HepG2 (cell line): ENCODE measurements around the gene COMMD10. TPM values are rescaled to one million over a fixed set of nuclear protein-coding genes. Genes with fewer than 3 reads are reported as not detected.

Source experiments
- ATF3 ChIP-seq: sonication (generic); formaldehyde crosslinking; IDR thresholded peaks from 2 replicates; pipeline ENCODE4 v1.4.0; 2020; ENCODE audit warnings: missing genetic modification reagents
- CAMTA2 ChIP-seq: sonication (generic); formaldehyde crosslinking; IDR thresholded peaks from 2 replicates; pipeline ENCODE4 v1.4.0; 2020; ENCODE audit warnings: mild to moderate bottlenecking, missing genetic modification reagents, borderline replicate concordance
- E2F1 ChIP-seq: sonication (generic); formaldehyde crosslinking; IDR thresholded peaks from 2 replicates; pipeline ENCODE4 v1.5.0; 2020; ENCODE audit warnings: missing genetic modification reagents
- FOSL2 ChIP-seq: sonication (generic); formaldehyde crosslinking; IDR thresholded peaks from 2 replicates; pipeline ENCODE4 v1.4.0; 2020; ENCODE audit warnings: missing genetic modification reagents
- GTF3A ChIP-seq: sonication (generic); formaldehyde crosslinking; conservative IDR thresholded peaks from 2 replicates; pipeline ENCODE4 v1.4.0; 2020; ENCODE audit warnings: mild to moderate bottlenecking, missing genetic modification reagents
- HDAC1 ChIP-seq: sonication (generic); formaldehyde crosslinking; IDR thresholded peaks from 2 replicates; pipeline ENCODE4 v1.5.1; 2020; ENCODE audit warnings: mild to moderate bottlenecking, missing genetic modification reagents
- JARID2 ChIP-seq: sonication (generic); formaldehyde crosslinking; IDR thresholded peaks from 2 replicates; pipeline ENCODE4 v1.8.1; 2023; ENCODE audit warnings: missing genetic modification reagents, inconsistent platforms; ENCODE audit not compliant: insufficient replicate concordance
- MAFG ChIP-seq: sonication (generic); formaldehyde crosslinking; IDR thresholded peaks from 2 replicates; pipeline ENCODE4 v1.5.1; 2020; ENCODE audit warnings: mild to moderate bottlenecking, missing genetic modification reagents
- MXI1 ChIP-seq: IDR thresholded peaks from 3 replicates; pipeline ENCODE4 v1.6.1; 2012; ENCODE audit warnings: low read depth, low read length, inconsistent platforms, borderline replicate concordance
- NR1H2 ChIP-seq: sonication (generic); formaldehyde crosslinking; IDR thresholded peaks from 2 replicates; pipeline ENCODE4 v1.8.1; 2022; ENCODE audit warnings: low read depth, missing genetic modification reagents, borderline replicate concordance
- NR2F6 ChIP-seq, 2 experiments: IDR thresholded peaks; 2 replicates each; pipeline ENCODE4 v1.6.1; 2016; ENCODE audit warnings: antibody characterized with exemption in 1 of 2, mild to moderate bottlenecking in 1 of 2
- NR3C1 ChIP-seq: sonication (generic); formaldehyde crosslinking; IDR thresholded peaks from 2 replicates; pipeline ENCODE4 v1.4.0; 2020; ENCODE audit warnings: missing genetic modification reagents
- RBM39 ChIP-seq: fragments of 200-400 bp; formaldehyde crosslinking; IDR thresholded peaks from one replicate; pipeline ENCODE4 v1.6.1; 2018; ENCODE audit warnings: antibody characterized with exemption, mild to moderate bottlenecking, low read depth, low read length; ENCODE audit not compliant: poor library complexity, severe bottlenecking
- SRSF1 ChIP-seq: fragments of 200-400 bp; formaldehyde crosslinking; optimal IDR thresholded peaks from 2 replicates; pipeline ENCODE3; 2017; ENCODE audit warnings: mild to moderate bottlenecking, low read depth, low read length, moderate library complexity
- TCF7L2 ChIP-seq: IDR thresholded peaks from 2 replicates; pipeline ENCODE4 v1.6.1; 2011; ENCODE audit warnings: mild to moderate bottlenecking, low read depth, low read length, moderate library complexity
- ZMYM4 ChIP-seq: sonication (generic); formaldehyde crosslinking; IDR thresholded peaks from 2 replicates; pipeline ENCODE4 v1.8.1; 2023; ENCODE audit warnings: mild to moderate bottlenecking, missing genetic modification reagents
- ZNF124 ChIP-seq: sonication (generic); formaldehyde crosslinking; IDR thresholded peaks from 2 replicates; pipeline ENCODE4 v1.4.0; 2020; ENCODE audit warnings: missing genetic modification reagents
- ZNF251 ChIP-seq: sonication (generic); formaldehyde crosslinking; IDR thresholded peaks from 2 replicates; pipeline ENCODE4 v1.9.0; 2021; ENCODE audit warnings: mild to moderate bottlenecking, missing genetic modification reagents
- ZNF30 ChIP-seq: sonication (generic); formaldehyde crosslinking; IDR thresholded peaks from 2 replicates; pipeline ENCODE4 v1.5.0; 2020; ENCODE audit warnings: mild to moderate bottlenecking, missing genetic modification reagents
- ZNF562 ChIP-seq: sonication (generic); formaldehyde crosslinking; IDR thresholded peaks from 2 replicates; pipeline ENCODE4 v1.8.0; 2022; ENCODE audit warnings: missing genetic modification reagents, borderline replicate concordance
- ZNF777 ChIP-seq: sonication (generic); formaldehyde crosslinking; IDR thresholded peaks from 2 replicates; pipeline ENCODE4 v1.4.0; 2020; ENCODE audit warnings: missing genetic modification reagents
- ZNF883 ChIP-seq: sonication (generic); formaldehyde crosslinking; IDR thresholded peaks from 2 replicates; pipeline ENCODE4 v1.5.1; 2020; ENCODE audit warnings: mild to moderate bottlenecking, missing genetic modification reagents; ENCODE audit errors: not compliant biosample characterization
- polyA plus RNA-seq, 8 experiments: library from polyadenylated mRNA; depleted of rRNA in 3 of 8; stranded (reverse) in 7 of 8; unstranded in 1 of 8; fragments of >200 nt; fragmentation: Illumina TruSeq in 4 of 8; extraction: Trizol in 4 of 8; gene quantifications; 2 replicates each; pipeline versions ENCODE4 v1.2.1 to v1.2.3, GENCODE V29; 2011 to 2016; ENCODE audit warnings: low read depth in 4 of 8, missing spikeins in 1 of 8, mixed read lengths in 1 of 8; ENCODE audit not compliant: insufficient read depth in 1 of 8
- total RNA-seq, 5 experiments: library from RNA; depleted of rRNA; stranded (reverse); fragments of >200 nt; fragmentation: Illumina TruSeq; extraction: Trizol; gene quantifications; 2 replicates each; pipeline ENCODE4 v1.2.3, GENCODE V29; 2016; ENCODE audit warnings: low read depth in 1 of 5
- TF ChIP-seq, protein P1 (sequence below): sonication (generic); formaldehyde crosslinking; conservative IDR thresholded peaks from 2 replicates; pipeline ENCODE4 v1.4.0; 2020; ENCODE audit warnings: missing genetic modification reagents
- TF ChIP-seq, protein P2 (sequence below): IDR thresholded peaks from 2 replicates; pipeline ENCODE4 v1.6.1; 2018; ENCODE audit warnings: missing genetic modification reagents

The COMMD10 gene
- total and polyA plus RNA-seq, 2 of the 13 experiments (the other 11 are each of a cell fraction or from before 2014, with no cell fraction given): 16.9 to 39.3 TPM

DNA sequence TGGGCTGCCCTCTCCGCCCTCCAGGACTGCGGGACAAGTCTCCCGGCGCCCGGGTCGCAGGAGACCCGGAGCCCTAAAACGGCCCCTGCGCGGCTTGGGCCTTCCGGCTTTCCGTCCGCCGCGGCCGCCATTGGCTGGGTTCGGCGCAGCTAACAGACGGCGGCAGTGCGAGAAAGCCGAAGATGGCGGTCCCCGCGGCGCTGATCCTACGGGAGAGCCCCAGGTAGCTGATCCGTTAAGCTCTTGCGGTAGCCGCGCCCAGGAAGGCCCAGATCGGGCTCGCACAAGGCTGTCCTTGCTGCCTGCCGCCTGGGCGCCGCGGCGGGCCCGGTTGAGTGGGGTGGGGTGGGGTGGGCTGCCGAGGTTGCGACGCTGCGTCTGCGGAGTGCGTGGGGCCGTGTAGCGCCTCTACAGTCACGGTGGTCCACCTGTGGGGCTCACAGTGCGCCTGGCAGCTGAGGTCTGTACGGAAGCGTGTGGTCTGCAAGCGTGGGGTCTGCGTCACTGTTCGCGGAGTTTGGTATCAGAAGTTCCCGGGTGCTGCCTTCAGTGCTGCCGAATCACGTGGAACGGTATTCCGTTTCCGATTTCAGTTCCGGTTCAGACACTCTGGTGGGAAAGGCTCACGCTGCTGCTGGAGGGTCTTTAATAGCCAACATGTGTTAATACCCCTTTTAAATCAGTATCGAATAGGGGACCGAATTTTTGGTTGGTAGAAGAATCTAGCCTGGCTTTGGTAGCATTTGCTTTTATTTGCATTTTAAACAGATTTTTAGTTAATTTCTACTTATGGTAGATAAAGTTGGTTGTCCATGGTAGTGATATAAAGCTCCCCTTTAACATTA lies at the start of gene COMMD10 (continued):
- peak; percentile 68; the same call in 1 of the 2 replicates for TF ChIP-seq ZNF777 (CRISPR knock-in tag)
- peak; percentile 53 for TF ChIP-seq RBM39
- peak; percentile 94 for TF ChIP-seq ZMYM4 (CRISPR knock-in tag)
- TF ChIP-seq ZNF251 (CRISPR knock-in tag): no peak
- TF ChIP-seq ZNF562: no peak
- TF ChIP-seq, protein P1, sequence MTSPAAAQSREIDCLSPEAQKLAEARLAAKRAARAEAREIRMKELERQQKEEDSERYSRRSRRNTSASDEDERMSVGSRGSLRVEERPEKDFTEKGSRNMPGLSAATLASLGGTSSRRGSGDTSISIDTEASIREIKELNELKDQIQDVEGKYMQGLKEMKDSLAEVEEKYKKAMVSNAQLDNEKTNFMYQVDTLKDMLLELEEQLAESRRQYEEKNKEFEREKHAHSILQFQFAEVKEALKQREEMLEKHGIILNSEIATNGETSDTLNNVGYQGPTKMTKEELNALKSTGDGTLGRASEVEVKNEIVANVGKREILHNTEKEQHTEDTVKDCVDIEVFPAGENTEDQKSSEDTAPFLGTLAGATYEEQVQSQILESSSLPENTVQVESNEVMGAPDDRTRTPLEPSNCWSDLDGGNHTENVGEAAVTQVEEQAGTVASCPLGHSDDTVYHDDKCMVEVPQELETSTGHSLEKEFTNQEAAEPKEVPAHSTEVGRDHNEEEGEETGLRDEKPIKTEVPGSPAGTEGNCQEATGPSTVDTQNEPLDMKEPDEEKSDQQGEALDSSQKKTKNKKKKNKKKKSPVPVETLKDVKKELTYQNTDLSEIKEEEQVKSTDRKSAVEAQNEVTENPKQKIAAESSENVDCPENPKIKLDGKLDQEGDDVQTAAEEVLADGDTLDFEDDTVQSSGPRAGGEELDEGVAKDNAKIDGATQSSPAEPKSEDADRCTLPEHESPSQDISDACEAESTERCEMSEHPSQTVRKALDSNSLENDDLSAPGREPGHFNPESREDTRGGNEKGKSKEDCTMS (CRISPR knock-in tag): no peak
- no peak for TF ChIP-seq TCF7L2
- TF ChIP-seq GTF3A (CRISPR knock-in tag): no peak
- TF ChIP-seq HDAC1 (CRISPR knock-in tag): peak; percentile 82
- TF ChIP-seq E2F1: 0 out of 2 replicates have a peak, but pooled peaks have one; percentile 57
- no peak for TF ChIP-seq CAMTA2 (CRISPR knock-in tag)
- TF ChIP-seq SRSF1: peak; percentile 32
- no peak for TF ChIP-seq JARID2 (CRISPR knock-in tag)
- no peak for TF ChIP-seq ZNF30 (CRISPR knock-in tag)
- TF ChIP-seq ZNF124 (CRISPR knock-in tag): no peak
- TF ChIP-seq MAFG: no peak
- peak; percentile 60; the same call in 2 of the 3 replicates for TF ChIP-seq MXI1
- peak; percentile 79 for TF ChIP-seq ZNF883 (CRISPR knock-in tag)
- no peak for TF ChIP-seq NR2F6 (IDR thresholded peaks at IDR 0.05)
- no peak for TF ChIP-seq NR2F6 (CRISPR knock-in tag; IDR thresholded peaks at IDR 0.05)
- no peak for TF ChIP-seq ATF3
- no peak for TF ChIP-seq NR3C1
- TF ChIP-seq, protein P2, sequence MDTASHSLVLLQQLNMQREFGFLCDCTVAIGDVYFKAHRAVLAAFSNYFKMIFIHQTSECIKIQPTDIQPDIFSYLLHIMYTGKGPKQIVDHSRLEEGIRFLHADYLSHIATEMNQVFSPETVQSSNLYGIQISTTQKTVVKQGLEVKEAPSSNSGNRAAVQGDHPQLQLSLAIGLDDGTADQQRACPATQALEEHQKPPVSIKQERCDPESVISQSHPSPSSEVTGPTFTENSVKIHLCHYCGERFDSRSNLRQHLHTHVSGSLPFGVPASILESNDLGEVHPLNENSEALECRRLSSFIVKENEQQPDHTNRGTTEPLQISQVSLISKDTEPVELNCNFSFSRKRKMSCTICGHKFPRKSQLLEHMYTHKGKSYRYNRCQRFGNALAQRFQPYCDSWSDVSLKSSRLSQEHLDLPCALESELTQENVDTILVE (CRISPR knock-in tag): no peak
- TF ChIP-seq FOSL2 (CRISPR knock-in tag): peak; percentile 41; the same call in 1 of the 2 replicates
- TF ChIP-seq NR1H2 (CRISPR knock-in tag): no peak
